OCI-LY1 (cell line): ENCODE measurements around the gene CKMT2.

Experiments used
- H2AFZ ChIP-seq: fragments of 200-600 bp; sonication (generic), shearing (Covaris generic); 2 replicates; pipeline ENCODE4 v1.6.0; 2014; ENCODE audit warnings: antibody characterized with exemption, mild to moderate bottlenecking, low read length
- H3F3A ChIP-seq: fragments of 200-600 bp; sonication (generic), shearing (Covaris generic); 2 replicates; pipeline ENCODE4 v1.6.0; 2014; ENCODE audit warnings: mild to moderate bottlenecking, antibody characterized with exemption, low read length, moderate library complexity; ENCODE audit not compliant: insufficient read depth
- H3K27ac ChIP-seq: fragments of 200-600 bp; sonication (generic); 2 replicates; pipeline ENCODE4 v1.5.1; 2014; ENCODE audit warnings: low read length, mixed run types, mild to moderate bottlenecking, low read depth; ENCODE audit not compliant: poor library complexity, severe bottlenecking
- H3K27me3 ChIP-seq: fragments of 200-600 bp; sonication (generic); 2 replicates; pipeline ENCODE4 v1.6.0; 2014; ENCODE audit warnings: antibody characterized with exemption, mild to moderate bottlenecking, low read length, moderate library complexity; ENCODE audit not compliant: insufficient read depth
- H3K36me3 ChIP-seq: fragments of 200-600 bp; sonication (generic); 2 replicates; pipeline ENCODE4 v1.6.1; 2014; ENCODE audit warnings: mild to moderate bottlenecking, antibody characterized with exemption, low read length, moderate library complexity, mixed read lengths; ENCODE audit not compliant: insufficient read depth
- H3K4me1 ChIP-seq: fragments of 200-600 bp; sonication (generic); 2 replicates; pipeline ENCODE4 v1.5.1; 2014; ENCODE audit warnings: mild to moderate bottlenecking, low read length, moderate library complexity; ENCODE audit not compliant: insufficient read depth, severe bottlenecking
- H3K4me2 ChIP-seq: fragments of 200-600 bp; sonication (generic), shearing (Covaris generic); 2 replicates; pipeline ENCODE4 v1.6.1; 2014; ENCODE audit warnings: low read length
- H3K4me3 ChIP-seq: fragments of 200-600 bp; sonication (generic); 2 replicates; pipeline ENCODE4 v1.5.1; 2014; ENCODE audit warnings: low read length, low read depth, mild to moderate bottlenecking, mixed read lengths; ENCODE audit not compliant: poor library complexity, severe bottlenecking
- H3K79me2 ChIP-seq: fragments of 200-600 bp; shearing (Covaris generic); 2 replicates; pipeline ENCODE4 v1.6.1; 2016; ENCODE audit warnings: mixed run types, low read length, mixed read lengths; ENCODE audit not compliant: insufficient read depth
- H3K9ac ChIP-seq: fragments of 200-600 bp; sonication (generic), shearing (Covaris generic); 2 replicates; pipeline ENCODE4 v1.6.1; 2014; ENCODE audit warnings: mild to moderate bottlenecking, low read length, mixed read lengths
- H3K9me2 ChIP-seq: fragments of 200-600 bp; sonication (generic), shearing (Covaris generic); 2 replicates; pipeline ENCODE4 v1.6.1; 2014; ENCODE audit warnings: low read depth, mild to moderate bottlenecking, low read length, mixed read lengths
- H3K9me3 ChIP-seq: fragments of 200-600 bp; shearing (Covaris generic); 2 replicates; pipeline ENCODE4 v1.6.1; 2014; ENCODE audit warnings: low read length, mixed read lengths
- H4K20me1 ChIP-seq: fragments of 200-600 bp; sonication (generic), shearing (Covaris generic); 2 replicates; pipeline ENCODE4 v1.6.0; 2016; ENCODE audit warnings: mild to moderate bottlenecking, low read length; ENCODE audit not compliant: insufficient read depth
- EZH2 ChIP-seq: fragments of 200-600 bp; sonication (generic), shearing (Covaris generic); IDR thresholded peaks from 2 replicates; pipeline ENCODE4 v1.8.0; 2017; ENCODE audit warnings: borderline replicate concordance, mixed run types, mild to moderate bottlenecking, antibody characterized with exemption, low read length, moderate library complexity, mixed read lengths
- TF ChIP-seq, protein P1 (sequence below): fragments of 200-600 bp; sonication (generic), shearing (Covaris generic); IDR thresholded peaks from 2 replicates; pipeline ENCODE4 v1.5.1; 2017; ENCODE audit warnings: mild to moderate bottlenecking, antibody characterized with exemption, low read length, moderate library complexity, mixed read lengths

The CKMT2 gene

DNA sequence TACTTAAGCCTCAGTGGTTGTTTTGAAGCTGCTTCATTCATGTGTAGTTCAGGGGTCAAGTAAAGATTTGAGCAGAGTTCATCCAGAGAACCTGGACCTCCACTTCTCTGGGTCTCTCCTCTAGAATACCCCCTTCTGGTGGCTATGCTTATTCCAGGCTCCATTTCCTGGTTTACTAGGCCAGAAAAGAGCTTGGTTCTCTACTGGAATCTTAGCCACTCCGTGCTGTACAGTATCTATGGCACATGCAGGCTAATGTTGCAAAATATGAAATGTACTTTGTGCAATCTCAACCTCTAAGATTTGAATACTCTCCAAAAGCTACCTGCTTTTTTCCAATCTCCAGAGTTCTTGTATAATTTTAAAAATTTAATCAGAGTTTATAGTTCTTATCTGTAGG is 50.9 kb downstream of the CKMT2 start:
- H3K4me2 ChIP-seq = no peak overlapping the region
- no peak overlapping the region for H3K9ac ChIP-seq
- peaks cover 8% of the 10 kb centered on the region for H3K4me1 ChIP-seq
- H3F3A ChIP-seq = no peaks in the 10 kb centered on the region
- H3K27me3 ChIP-seq = no peaks in the 10 kb centered on the region
- H2AFZ ChIP-seq = no peak overlapping the region
- no peak overlapping the region for H3K27ac ChIP-seq
- 0 out of 2 replicates have a peak, but pooled peaks cover 4% of the 10 kb centered on the region for H3K36me3 ChIP-seq
- H3K9me3 ChIP-seq = no peaks in the 10 kb centered on the region
- H3K4me3 ChIP-seq = no peak overlapping the region
- no peaks in the 10 kb centered on the region for H4K20me1 ChIP-seq
- TF ChIP-seq, protein P1, sequence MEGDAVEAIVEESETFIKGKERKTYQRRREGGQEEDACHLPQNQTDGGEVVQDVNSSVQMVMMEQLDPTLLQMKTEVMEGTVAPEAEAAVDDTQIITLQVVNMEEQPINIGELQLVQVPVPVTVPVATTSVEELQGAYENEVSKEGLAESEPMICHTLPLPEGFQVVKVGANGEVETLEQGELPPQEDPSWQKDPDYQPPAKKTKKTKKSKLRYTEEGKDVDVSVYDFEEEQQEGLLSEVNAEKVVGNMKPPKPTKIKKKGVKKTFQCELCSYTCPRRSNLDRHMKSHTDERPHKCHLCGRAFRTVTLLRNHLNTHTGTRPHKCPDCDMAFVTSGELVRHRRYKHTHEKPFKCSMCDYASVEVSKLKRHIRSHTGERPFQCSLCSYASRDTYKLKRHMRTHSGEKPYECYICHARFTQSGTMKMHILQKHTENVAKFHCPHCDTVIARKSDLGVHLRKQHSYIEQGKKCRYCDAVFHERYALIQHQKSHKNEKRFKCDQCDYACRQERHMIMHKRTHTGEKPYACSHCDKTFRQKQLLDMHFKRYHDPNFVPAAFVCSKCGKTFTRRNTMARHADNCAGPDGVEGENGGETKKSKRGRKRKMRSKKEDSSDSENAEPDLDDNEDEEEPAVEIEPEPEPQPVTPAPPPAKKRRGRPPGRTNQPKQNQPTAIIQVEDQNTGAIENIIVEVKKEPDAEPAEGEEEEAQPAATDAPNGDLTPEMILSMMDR = no peak
- TF ChIP-seq EZH2 = no peak
- H3K9me2 ChIP-seq = no peaks in the 10 kb centered on the region
- H3K79me2 ChIP-seq = peaks cover 5% of the 10 kb centered on the region; the same call in 1 of the 2 replicates

DNA sequence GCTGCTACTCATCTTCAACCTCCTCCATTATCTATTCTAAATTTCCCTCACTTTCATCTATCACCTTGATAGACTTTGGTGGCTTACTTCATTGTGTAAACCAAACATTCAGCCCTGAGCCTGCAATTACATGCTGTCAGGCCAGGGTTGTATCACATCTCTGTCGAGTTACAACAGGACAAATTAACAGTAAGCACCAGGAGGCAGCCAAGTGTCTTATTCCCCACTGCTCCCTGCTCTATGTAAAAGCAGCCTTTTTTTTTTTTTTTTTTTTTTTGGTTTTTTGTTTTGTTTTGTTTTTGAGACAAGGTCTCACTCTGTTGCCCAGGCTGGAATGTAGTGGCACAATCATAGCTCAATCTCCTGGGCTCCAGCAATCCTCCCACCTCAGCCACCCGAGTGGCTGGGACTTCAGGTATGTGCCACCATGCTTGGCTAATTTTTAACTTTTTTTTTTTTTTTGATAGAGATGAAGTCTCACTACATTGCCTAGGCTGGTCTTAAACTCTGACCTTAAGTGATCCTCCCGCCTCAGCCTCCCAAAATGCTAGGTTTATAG is 53.0 kb downstream of the CKMT2 start:
- Histone ChIP-seq H4K20me1 (no peaks in the 10 kb centered on the region), H3K27me3 (no peaks in the 10 kb centered on the region), H3K4me2 (no peak overlapping the region), H3F3A (no peaks in the 10 kb centered on the region), H3K4me1 (peaks cover 8% of the 10 kb centered on the region), H3K9me3 (no peaks in the 10 kb centered on the region), H3K9me2 (no peaks in the 10 kb centered on the region), H3K36me3 (0 out of 2 replicates have a peak, but pooled peaks cover 4% of the 10 kb centered on the region), H2AFZ (no peak overlapping the region), H3K4me3 (no peak overlapping the region), H3K79me2 (peaks cover 5% of the 10 kb centered on the region; the same call in 1 of the 2 replicates), H3K9ac (no peak overlapping the region), H3K27ac (no peak overlapping the region)
- TF ChIP-seq, protein P1 = no peak

DNA sequence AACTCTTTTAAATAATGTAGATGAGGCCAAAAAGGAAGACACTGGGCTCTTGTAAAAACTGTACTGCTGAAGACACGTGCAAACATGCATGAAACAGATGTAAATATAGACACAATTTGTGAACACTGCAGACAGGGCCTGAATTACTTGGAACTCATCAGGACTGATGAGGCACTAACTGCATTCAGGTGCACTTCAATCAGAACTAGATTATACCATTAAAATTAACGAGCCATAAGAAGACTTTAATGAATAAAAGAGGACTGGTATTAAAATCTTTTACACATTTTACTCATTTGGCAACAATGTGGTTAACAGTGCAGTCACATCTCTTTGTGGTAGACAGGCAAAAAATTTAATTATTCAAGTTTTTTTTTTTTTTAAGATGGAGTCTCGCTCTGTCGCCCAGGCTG is 54.9 kb downstream of the CKMT2 start:
- Histone ChIP-seq H2AFZ (no peak overlapping the region), H3F3A (no peaks in the 10 kb centered on the region), H3K4me2 (no peak overlapping the region), H3K27ac (no peak overlapping the region), H4K20me1 (no peaks in the 10 kb centered on the region), H3K9ac (no peak overlapping the region), H3K36me3 (peaks cover 7% of the 10 kb centered on the region; the same call in 1 of the 2 replicates), H3K4me3 (no peak overlapping the region), H3K9me3 (peaks cover 4% of the 10 kb centered on the region; the same call in 1 of the 2 replicates), H3K79me2 (peaks cover 10% of the 10 kb centered on the region; the same call in 1 of the 2 replicates), H3K9me2 (no peaks in the 10 kb centered on the region), H3K4me1 (peaks cover 8% of the 10 kb centered on the region), H3K27me3 (no peaks in the 10 kb centered on the region)
- TF ChIP-seq EZH2 = no peak
- TF ChIP-seq, protein P1 = no peak
